Amniotic stem cell (primary cell): ENCODE measurements around the gene TOM1L2.

ENCODE experiments used
- DNase-seq: peaks from one replicate; lab custom pipeline; 2025; lab: John Stamatoyannopoulos, UW

The TOM1L2 gene

GRCh38 chr17:17994271-17995069 lies 22.3 kb upstream of the TOM1L2 start:
- no peak for DNase-seq

- no peak for DNase-seq
Measured at GRCh38 chr17:17993852-17994251, 21.7 kb upstream of the TOM1L2 start.

GRCh38 chr17:17993366-17993765 lies 21.2 kb upstream of the TOM1L2 start:
- DNase-seq: no peak

GRCh38 chr17:17990282-17990681 lies 18.1 kb upstream of the TOM1L2 start:
- no peak for DNase-seq

- DNase-seq: no peak
Measured at GRCh38 chr17:17989618-17990017, 17.4 kb upstream of the TOM1L2 start.

- no peak for DNase-seq
Measured at GRCh38 chr17:17989081-17989480, 16.9 kb upstream of the TOM1L2 start.

- DNase-seq: no peak
Measured at GRCh38 chr17:17988427-17988945, 16.3 kb upstream of the TOM1L2 start.

GRCh38 chr17:17987901-17988300 lies 15.7 kb upstream of the TOM1L2 start:
- no peak for DNase-seq

- DNase-seq: no peak
Measured at GRCh38 chr17:17987187-17987896, 15.1 kb upstream of the TOM1L2 start.

- no peak for DNase-seq
Measured at GRCh38 chr17:17985555-17985954, 13.4 kb upstream of the TOM1L2 start.

GRCh38 chr17:17985153-17985552 lies 13.0 kb upstream of the TOM1L2 start:
- no peak for DNase-seq

- no peak for DNase-seq
Measured at GRCh38 chr17:17983776-17984175, 11.6 kb upstream of the TOM1L2 start.

GRCh38 chr17:17983376-17983775 lies 11.2 kb upstream of the TOM1L2 start:
- DNase-seq: no peak

GRCh38 chr17:17982801-17983200 lies 10.6 kb upstream of the TOM1L2 start:
- no peak for DNase-seq

- DNase-seq: no peak
Measured at GRCh38 chr17:17981330-17981729, 9.1 kb upstream of the TOM1L2 start.

- no peak for DNase-seq
Measured at GRCh38 chr17:17979778-17980177, 7.6 kb upstream of the TOM1L2 start.

GRCh38 chr17:17978481-17979424 lies 6.6 kb upstream of the TOM1L2 start:
- no peak for DNase-seq

GRCh38 chr17:17976931-17977570 lies 4.9 kb upstream of the TOM1L2 start:
- no peak for DNase-seq

- DNase-seq: no peak
Measured at GRCh38 chr17:17975436-17975835, 3.2 kb upstream of the TOM1L2 start.

- no peak for DNase-seq
Measured at GRCh38 chr17:17972952-17973254, 703 bp upstream of the TOM1L2 start.

- DNase-seq: no peak
Measured at GRCh38 chr17:17971431-17972125, 622 bp downstream of the TOM1L2 start.
